KOPT-K1 (cell line): Measurements from ENCODE around the gene RAPGEF2.
"Not testable (repeated sequence)": the region's sequence is repeated elsewhere in the genome, so short reads cannot be mapped to it uniquely, and the experiment has no call there.

Experiments used
- H3K27ac ChIP-seq: fragments of 200-600 bp; sonication (generic); 2 replicates; pipeline ENCODE4 v1.5.1; 2016; ENCODE audit warnings: antibody characterized with exemption, mild to moderate bottlenecking, low read depth, low read length; ENCODE audit not compliant: poor library complexity, severe bottlenecking
- H3K36me3 ChIP-seq: fragments of 200-600 bp; sonication (generic); 2 replicates; pipeline ENCODE4 v1.5.1; 2017; ENCODE audit warnings: antibody characterized with exemption, mild to moderate bottlenecking, low read length, moderate library complexity; ENCODE audit not compliant: insufficient read depth
- H3K9me3 ChIP-seq: fragments of 200-600 bp; sonication (generic); 2 replicates; pipeline ENCODE4 v1.5.1; 2017; ENCODE audit warnings: antibody characterized with exemption, low read length, mild to moderate bottlenecking; ENCODE audit not compliant: insufficient read depth, poor library complexity, severe bottlenecking

Gene RAPGEF2

DNA sequence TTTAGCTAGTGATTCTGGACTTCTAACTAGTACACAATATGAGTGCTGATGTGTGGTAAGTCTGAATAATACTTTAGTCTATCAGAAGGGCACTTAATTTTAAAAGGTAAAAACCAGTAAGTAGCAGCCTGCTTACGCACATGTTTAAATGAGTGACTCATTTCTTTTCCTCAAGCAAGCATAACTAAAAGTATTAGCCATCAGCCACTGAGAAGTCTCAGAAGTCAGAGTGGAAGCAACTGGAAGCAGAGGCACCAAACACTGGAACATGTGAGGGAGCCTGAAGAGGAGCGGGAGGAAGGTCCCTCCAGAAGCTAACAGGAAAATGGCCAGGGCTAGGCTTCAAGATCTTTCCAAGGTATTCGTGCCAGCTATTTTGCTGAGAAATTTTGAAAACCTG is 257.7 kb downstream of the RAPGEF2 start:
- no peak overlapping the region for H3K27ac ChIP-seq
- peaks cover 9% of the 10 kb centered on the region for H3K36me3 ChIP-seq
- H3K9me3 ChIP-seq, result no peaks in the 10 kb centered on the region

DNA sequence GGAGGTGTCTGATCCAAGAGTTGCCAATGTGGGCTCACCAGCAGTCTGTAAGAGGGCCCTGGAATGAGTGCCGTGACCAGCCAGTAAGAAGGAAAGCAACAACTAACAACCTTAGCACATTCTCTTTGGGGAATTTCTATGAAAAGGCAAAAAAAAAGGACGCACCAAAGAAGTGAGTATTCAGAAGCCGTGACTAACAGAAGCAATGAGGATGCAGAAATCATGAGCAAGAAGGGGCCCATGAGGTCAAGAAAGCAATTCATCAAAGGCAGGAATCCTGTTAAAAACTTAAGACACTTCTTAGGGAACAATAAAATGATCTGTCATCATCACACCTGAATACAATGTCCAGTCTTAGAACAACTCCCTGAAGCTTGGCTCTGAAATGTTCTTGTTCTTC is 260.5 kb downstream of the RAPGEF2 start:
- no peaks in the 10 kb centered on the region for H3K36me3 ChIP-seq

DNA sequence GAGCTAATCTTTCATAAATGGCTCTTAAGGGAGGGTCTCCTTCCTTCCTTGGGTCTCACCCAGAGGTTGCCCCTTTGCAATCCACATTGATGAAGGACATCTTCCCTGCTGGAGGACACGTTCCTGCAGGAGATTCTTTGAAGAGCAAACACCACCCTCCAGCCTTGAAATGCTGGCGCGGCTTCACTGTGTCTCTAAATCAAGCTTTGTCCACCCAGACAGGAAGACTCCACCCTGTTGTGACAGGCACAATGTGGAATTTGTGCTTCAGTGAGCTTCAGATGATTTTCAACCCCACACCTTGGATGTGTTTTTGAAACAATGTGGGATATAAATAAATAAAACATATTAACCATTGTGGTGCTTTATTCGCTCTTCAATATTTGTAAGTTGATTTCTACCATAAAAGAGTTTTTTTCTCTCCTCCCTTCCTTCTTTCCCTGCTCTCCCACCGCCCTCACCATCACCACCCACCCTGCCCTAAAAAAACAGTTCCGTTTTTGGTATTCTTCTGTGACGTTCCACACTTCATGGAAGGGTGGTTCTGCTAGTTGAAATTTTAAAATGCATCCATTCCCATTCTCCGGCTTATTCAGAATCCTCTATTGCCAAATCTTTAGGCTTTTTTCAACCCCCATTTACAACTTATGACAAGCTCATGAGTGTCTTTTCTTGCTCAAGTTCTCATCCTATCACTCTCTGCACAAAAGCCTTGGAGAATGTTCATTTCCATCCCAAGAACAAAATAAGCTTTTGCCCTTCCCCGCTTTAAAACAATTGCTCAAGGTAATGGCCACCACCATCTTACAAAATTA is 264.3 kb downstream of the RAPGEF2 start:
- Histone ChIP-seq H3K9me3 (no peaks in the 10 kb centered on the region), H3K27ac (no peak overlapping the region), H3K36me3 (no peaks in the 10 kb centered on the region)

More for the DNA sequence above, 260.5 kb downstream of the RAPGEF2 start:
- H3K9me3 ChIP-seq, result no peaks in the 10 kb centered on the region
- H3K27ac ChIP-seq, result no peak overlapping the region

DNA sequence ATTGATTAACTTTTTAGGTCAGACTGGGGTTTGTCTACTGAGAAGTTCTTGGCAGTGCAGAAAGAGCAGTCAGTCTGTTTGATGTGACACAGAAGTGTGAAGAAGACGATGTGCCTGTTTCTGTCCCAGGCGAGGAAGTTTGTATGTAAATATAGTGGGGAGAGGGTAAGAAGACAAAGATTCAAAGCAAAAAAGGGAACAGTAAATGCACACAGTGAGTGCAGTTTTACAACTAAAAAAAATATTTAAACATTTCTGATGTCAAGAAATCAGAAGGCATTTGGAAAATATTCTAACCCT is 264.9 kb downstream of the RAPGEF2 start:
- no peaks in the 10 kb centered on the region for H3K9me3 ChIP-seq
- no peak overlapping the region for H3K27ac ChIP-seq
- no peaks in the 10 kb centered on the region for H3K36me3 ChIP-seq

DNA sequence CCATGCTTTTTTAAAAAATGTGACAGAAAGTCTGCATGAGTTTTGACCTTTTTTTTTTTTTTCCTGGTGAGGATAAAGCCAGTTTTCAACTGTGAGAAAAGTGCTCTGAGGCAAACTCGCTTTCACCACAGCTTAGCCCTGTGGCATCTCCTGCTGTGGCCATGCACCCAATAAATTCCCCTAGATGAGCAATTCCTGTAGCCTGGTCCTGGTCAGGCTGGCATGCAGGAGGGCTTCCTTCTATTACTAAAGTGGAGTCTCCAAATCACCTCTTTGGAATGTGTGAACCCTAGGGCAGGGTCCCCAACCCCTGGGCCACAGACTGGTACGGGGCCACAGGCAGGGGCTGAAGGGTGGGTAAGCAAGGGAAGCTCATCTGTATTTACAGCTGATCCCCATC is 265.4 kb downstream of the RAPGEF2 start:
- Histone ChIP-seq H3K27ac (no peak overlapping the region), H3K36me3 (no peaks in the 10 kb centered on the region), H3K9me3 (no peaks in the 10 kb centered on the region)

DNA sequence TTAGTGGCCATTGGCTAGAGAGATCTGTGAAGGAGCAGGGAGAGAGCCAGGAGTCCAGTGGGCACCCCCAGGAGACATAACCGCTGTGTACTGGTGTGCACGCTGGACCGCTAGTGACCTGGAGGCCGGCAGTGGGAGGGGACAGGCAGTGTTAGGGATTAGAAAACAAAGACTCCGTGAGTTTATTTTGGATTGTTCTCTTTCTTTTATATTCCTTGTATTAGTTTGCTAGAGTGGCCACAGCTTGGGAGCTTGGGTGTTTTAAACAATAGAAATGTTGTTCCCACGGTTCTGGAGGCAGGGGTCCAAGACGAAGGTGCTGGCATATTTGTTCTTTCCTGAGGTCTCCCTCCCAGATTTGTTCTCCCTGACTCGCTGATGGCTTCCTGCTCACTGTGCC is 266.4 kb downstream of the RAPGEF2 start:
- H3K9me3 ChIP-seq, result no peaks in the 10 kb centered on the region
- no peaks in the 10 kb centered on the region for H3K36me3 ChIP-seq
- H3K27ac ChIP-seq, result no peak overlapping the region

DNA sequence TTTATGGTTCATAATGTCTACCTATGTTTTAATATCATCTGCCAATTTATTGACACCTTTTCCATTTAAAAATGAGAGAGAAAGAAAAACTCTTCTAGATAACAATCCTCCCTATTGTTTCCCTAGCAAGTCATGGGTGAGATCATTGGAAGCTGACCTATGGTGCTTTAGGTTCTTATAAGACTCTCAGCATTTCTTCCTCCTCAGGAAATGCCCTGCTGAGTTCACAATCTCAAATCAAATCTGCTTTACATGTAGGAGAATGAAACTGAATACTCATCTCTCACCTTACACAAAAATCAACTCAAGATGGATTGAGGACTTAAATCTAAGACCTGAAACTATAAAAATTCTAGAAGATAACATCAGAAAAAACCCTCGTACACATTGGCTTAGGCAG is 267.4 kb downstream of the RAPGEF2 start:
- no peak overlapping the region for H3K27ac ChIP-seq
- H3K36me3 ChIP-seq, result no peaks in the 10 kb centered on the region
- no peaks in the 10 kb centered on the region for H3K9me3 ChIP-seq

DNA sequence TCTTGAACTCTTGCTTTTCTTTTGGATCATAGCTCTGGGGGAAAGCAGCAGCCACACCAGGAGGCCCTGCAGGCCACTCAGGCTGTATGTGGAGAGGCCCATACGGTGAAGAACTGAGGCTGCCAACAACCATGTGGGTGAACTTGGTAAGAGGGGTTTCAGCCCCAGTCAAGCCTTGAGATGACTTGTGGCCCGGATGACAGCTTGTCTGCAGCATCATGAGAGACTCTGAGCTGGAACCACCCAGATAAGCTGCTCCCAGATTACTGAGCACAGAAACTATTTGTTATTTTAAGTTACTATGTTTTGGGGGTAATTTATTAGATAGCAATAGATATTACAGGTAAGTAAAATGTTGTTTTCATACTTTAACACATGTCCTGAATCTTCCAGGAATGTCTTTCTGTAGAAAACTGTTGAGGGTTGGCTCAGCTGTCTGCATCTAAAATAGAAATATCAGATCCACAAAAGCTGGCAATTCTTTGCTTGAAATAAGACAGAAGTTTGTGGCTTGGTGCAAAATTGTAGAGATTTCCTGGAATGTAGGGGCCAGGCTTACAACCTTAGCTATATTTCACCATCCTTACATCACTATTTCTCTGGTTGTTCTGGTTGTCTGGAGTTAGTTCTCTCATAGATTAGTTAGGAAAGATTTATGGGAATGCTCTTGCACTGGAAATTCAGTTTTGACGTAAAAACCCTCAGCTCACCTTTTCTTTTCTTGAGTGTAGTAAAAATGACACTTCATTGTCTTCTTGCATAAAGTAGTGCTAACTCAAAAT is 272.1 kb downstream of the RAPGEF2 start:
- Histone ChIP-seq H3K36me3 (no peaks in the 10 kb centered on the region), H3K27ac (no peak overlapping the region), H3K9me3 (no peaks in the 10 kb centered on the region)

DNA sequence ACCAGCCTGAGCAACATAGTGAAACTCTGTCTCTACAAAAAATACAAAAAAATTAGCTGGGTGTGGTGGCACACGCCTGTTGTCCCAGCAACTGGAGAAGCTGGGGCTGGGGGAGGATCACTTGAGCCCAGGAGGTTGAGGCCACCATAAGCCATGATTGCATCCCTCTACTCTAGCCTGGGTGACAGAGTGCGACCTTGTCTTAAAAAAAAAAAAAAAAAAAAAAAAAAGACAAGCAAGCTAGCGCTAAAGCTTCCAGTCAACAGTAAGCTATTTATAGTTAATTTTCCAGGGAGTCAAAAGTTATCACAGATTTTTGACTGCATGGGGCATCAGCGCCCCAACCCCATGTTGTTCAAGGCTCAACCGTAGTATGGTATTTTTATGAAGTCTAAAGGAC is 273.4 kb downstream of the RAPGEF2 start:
- no peaks in the 10 kb centered on the region for H3K9me3 ChIP-seq
- no peak overlapping the region for H3K27ac ChIP-seq
- H3K36me3 ChIP-seq, result no peaks in the 10 kb centered on the region

DNA sequence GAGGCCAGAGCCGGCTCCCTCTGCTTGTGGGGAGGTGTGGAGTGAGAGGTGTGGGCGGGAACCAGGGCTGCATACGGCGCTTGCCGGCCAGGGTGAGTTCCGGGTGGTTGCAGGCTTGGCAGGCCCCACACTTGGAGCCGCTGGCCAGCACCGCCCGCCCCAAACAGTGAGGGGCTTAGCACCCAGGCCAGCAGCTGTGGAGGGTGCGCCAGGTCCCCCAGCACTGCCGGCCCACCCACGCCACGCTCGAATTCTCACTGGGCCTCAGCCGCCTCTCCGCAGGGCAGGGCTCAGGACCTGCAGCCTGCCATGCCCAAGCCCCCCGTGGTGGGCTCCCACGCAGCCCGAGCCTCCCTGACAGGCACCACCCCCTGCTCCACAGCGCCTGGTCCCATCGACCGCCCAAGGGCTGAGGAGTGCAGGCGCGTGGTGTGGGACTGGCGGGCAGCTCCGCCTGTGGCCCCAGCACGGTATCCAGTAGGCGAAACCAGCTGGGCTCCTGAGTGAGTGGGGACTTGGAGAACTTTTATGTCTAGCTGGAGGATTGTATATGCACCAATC is 275.3 kb downstream of the RAPGEF2 start:
- no peaks in the 10 kb centered on the region for H3K9me3 ChIP-seq
- no peaks in the 10 kb centered on the region for H3K36me3 ChIP-seq
- H3K27ac ChIP-seq, result no peak overlapping the region

DNA sequence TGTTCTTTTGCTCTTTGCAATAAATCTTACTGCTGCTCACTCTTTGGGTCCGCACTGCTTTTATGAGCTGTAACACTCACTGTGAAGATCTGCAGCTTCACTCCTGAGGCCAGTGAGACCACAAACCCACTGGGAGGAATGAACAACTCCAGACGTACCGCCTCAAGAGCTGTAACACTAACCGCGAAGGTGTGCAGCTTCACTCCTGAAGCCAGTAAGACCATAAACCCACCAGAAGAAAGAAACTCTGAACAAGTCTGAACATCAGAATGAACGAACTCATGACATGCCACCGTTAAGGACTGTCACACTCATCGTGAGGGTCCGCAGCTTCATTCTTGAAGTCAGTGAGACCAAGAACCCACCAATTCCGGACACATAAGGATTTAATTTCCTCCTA is 276.2 kb downstream of the RAPGEF2 start:
- H3K27ac ChIP-seq, H3K9me3 ChIP-seq, H3K36me3 ChIP-seq: not testable (repeated sequence)

DNA sequence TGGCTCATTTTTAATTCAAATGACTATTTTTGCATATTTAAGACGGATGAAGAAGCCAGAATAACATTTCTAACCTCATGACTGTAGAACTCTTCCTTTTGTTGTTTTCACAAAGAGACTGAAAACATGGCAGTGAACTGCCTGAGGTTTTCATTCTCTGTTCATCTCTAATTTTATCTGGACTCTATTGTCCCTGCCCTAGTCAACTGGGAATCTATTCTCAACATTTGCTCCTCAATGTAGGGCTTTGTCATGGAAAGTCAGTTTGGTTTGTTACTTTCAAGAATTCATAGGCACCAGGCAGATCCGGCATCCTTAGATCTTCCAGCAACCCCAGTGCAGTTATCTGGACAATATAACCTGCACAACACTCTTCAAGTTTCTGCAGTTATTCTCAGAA is 277.0 kb downstream of the RAPGEF2 start:
- no peaks in the 10 kb centered on the region for H3K36me3 ChIP-seq
- no peak overlapping the region for H3K27ac ChIP-seq
- no peaks in the 10 kb centered on the region for H3K9me3 ChIP-seq

DNA sequence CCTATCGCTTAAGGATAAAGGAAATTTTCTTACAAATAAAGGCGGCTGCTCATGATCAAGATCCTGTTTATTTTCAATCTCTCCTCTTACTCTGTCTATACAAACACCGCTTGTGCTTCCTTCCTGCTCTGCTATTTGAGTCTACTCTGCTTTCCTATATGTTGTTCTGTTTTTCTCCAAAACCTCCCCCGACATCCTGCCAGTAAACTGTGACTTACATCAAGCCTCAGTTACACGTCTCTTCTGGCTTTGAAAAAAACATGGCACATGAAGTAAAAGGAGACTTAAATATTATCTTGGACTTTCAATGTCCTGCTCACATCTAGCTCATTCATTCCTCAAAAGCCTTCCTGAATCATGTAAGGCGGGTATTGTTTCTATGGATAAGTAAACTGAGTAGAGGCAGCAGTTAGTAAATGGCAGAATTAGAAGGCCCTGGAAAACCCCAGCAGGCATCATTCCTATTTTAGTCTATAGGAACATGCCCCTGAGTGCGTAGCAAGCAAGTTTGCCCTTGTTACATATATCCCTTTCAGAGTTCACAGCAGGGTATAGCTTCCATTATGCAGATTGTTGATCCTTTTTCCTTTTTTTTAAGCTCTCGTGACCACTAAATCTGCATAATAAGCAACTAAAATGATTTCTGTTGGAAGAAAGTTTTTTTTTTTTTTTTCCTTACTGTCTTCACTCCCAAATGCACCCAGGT is 280.1 kb downstream of the RAPGEF2 start:
- Histone ChIP-seq H3K36me3 (no peaks in the 10 kb centered on the region), H3K9me3 (no peaks in the 10 kb centered on the region), H3K27ac (no peak overlapping the region)

DNA sequence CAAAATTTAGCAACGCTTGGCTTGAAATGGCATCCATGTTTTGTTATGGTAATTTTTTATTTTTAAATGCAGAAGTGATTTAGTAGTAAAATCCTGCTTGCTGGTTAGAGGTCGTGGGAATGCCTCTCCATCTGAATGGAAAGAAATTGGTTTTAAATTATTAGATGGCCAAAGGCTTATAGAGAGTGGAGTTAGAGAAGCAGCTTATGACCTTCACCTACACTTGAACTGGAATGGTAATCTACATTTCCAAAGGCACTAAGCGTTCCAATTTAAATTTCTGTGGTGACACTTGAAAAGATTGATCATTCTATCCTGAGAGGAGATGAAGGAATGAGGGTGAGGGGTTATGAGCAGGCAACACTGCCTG is 280.7 kb downstream of the RAPGEF2 start:
- no peaks in the 10 kb centered on the region for H3K36me3 ChIP-seq
- no peak overlapping the region for H3K27ac ChIP-seq
- H3K9me3 ChIP-seq, result no peaks in the 10 kb centered on the region

DNA sequence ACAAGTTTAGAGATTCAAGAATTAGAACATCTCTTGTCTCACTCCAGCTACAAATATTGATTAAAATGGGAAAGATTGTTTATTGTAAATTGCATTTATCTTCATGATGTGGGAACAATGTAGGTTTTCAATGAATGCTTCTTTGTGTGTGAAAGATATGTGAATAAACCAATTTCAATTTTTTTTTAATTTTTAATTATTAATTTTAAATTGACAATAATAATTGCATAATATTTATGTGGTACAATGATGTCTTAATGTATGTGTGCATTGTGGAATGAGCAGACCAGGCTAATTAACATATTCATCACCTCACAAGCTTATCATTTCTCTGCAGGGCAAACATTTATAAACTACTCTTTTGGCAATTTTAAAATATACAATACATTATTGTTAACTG is 281.1 kb downstream of the RAPGEF2 start:
- Histone ChIP-seq H3K27ac (no peak overlapping the region), H3K36me3 (no peaks in the 10 kb centered on the region), H3K9me3 (no peaks in the 10 kb centered on the region)
